Right lobe of liver (tissue), 4 donors: Measurements from ENCODE around the gene KCNIP1.

Source experiments
- POLR2A ChIP-seq: fragments of 450-650 bp; IDR thresholded peaks from one replicate; pipeline ENCODE4 v1.6.1; 2017; ENCODE audit warnings: antibody characterized with exemption, mild to moderate bottlenecking
- TF ChIP-seq, protein P1 (sequence below), 4 donors: fragments of 200-600 bp in 3 of 4; fragments of 450-650 bp in 1 of 4; IDR thresholded peaks; one replicate each; pipeline versions ENCODE4 v1.5.1 to v1.8.0; 2016 to 2022; ENCODE audit warnings: antibody characterized with exemption in 4 of 4, mild to moderate bottlenecking in 2 of 4
- donor health status: DM: no; HTN: no; CAD: no.
- donor health status: DM: no; HTN: no; CAD: no.
- donor health status: DM: no; HTN: yes; CAD: no.

DNA sequence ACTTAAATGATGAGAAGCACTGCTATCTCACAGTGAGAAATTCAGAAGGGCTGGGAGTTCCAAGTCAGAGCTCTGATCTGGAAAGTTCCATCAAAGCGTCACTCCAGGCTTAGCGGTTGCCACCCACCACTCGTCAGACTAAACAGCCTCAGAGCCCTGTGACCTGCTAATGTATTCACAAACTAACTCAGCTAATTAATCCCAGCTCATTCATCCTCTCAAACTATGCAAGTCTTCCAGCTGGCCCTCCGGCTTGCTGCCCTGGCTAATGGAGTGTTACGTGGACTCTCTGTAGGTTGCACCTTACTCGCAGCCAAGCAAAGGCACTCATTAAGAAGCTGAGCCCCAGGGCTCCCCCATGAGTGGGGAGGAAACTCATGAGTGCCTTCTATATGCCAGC lies 197.5 kb downstream of the KCNIP1 start:
- TF ChIP-seq, protein P1, sequence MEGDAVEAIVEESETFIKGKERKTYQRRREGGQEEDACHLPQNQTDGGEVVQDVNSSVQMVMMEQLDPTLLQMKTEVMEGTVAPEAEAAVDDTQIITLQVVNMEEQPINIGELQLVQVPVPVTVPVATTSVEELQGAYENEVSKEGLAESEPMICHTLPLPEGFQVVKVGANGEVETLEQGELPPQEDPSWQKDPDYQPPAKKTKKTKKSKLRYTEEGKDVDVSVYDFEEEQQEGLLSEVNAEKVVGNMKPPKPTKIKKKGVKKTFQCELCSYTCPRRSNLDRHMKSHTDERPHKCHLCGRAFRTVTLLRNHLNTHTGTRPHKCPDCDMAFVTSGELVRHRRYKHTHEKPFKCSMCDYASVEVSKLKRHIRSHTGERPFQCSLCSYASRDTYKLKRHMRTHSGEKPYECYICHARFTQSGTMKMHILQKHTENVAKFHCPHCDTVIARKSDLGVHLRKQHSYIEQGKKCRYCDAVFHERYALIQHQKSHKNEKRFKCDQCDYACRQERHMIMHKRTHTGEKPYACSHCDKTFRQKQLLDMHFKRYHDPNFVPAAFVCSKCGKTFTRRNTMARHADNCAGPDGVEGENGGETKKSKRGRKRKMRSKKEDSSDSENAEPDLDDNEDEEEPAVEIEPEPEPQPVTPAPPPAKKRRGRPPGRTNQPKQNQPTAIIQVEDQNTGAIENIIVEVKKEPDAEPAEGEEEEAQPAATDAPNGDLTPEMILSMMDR (IDR thresholded peaks at IDR 0.05) = no peak
- no peak for TF ChIP-seq POLR2A
